GM12892 (cell line): ENCODE data around the gene PSMD7.

Experiments used
- POLR2A ChIP-seq: IDR thresholded peaks from 2 replicates; pipeline ENCODE4 v1.6.1; 2011; ENCODE audit warnings: low read depth, low read length, control low read depth
- POLR2AphosphoS5 ChIP-seq: IDR thresholded peaks from 2 replicates; pipeline ENCODE4 v1.6.1; 2011; ENCODE audit warnings: low read depth, low read length, control low read depth
- TAF1 ChIP-seq: IDR thresholded peaks from 2 replicates; pipeline ENCODE4 v1.6.1; 2011; ENCODE audit warnings: low read depth, mild to moderate bottlenecking, control low read depth, low read length, borderline replicate concordance

DNA sequence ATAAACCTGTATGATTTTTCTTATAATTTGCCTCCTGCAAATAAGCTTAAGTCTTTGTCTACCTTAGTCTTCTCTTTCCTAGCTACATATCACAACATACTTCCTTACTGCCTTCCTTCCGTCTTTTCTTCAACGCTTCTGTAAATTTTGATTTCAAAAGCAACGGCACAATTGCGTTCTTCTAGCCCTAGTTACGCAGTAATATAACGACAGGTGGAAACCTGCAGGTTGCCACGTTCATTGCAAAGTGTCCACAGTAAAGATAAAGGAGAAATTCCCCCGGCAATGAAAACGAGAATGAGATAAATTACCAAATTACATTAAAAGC is 546 bp upstream of the PSMD7 start:
- TF ChIP-seq POLR2A (no peak), POLR2AphosphoS5 (no peak), TAF1 (no peak)
